Loucy (cell line): ENCODE measurements around the gene CAAP1.

ENCODE experiments used
- CTCF ChIP-seq: fragments of 200-600 bp; sonication (generic); conservative IDR thresholded peaks from 2 replicates; pipeline ENCODE4 v1.5.1; 2014; ENCODE audit warnings: mild to moderate bottlenecking, antibody characterized with exemption, low read length
- EZH2phosphoT487 ChIP-seq: fragments of 200-600 bp; IDR thresholded peaks from 2 replicates; pipeline ENCODE4 v1.6.1; 2018; ENCODE audit warnings: antibody characterized with exemption, mild to moderate bottlenecking, moderate library complexity, borderline replicate concordance

- no peak for TF ChIP-seq CTCF
- TF ChIP-seq EZH2phosphoT487, result no peak
These were observed 33.0 kb upstream of the CAAP1 start for GRCh38 chr9:26925609-26926008.
